Suprapubic skin (tissue), 4 donors: ENCODE results near the gene TRAK1. TPM values are rescaled to one million over a fixed set of nuclear protein-coding genes. Genes with fewer than 3 reads are reported as not detected.

ENCODE experiments used
- DNase-seq, 2 donors: peaks; one replicate each; pipeline ENCODE4 v3.0.0-alpha.2; 2019; ENCODE audit warnings: low spot score in 2 of 2
- H3K27ac ChIP-seq: fragments of 200-600 bp; sonication (generic); one replicate; pipeline ENCODE4 v1.5.1; 2019
- H3K27me3 ChIP-seq: fragments of 200-600 bp; sonication (generic); one replicate; pipeline ENCODE4 v1.5.1; 2019
- H3K36me3 ChIP-seq: fragments of 200-600 bp; sonication (generic); one replicate; pipeline ENCODE4 v1.5.1; 2019
- H3K4me1 ChIP-seq: fragments of 200-600 bp; sonication (generic); one replicate; pipeline ENCODE4 v1.5.1; 2019
- H3K4me3 ChIP-seq: fragments of 200-600 bp; sonication (generic); one replicate; pipeline ENCODE4 v1.5.1; 2019; ENCODE audit warnings: mild to moderate bottlenecking
- H3K9me3 ChIP-seq: fragments of 200-600 bp; sonication (generic); one replicate; pipeline ENCODE4 v1.5.1; 2019
- EP300 ChIP-seq: sonication (generic); formaldehyde crosslinking; IDR thresholded peaks from one replicate; pipeline ENCODE4 v1.6.1; 2017; ENCODE audit warnings: antibody characterized with exemption
- POLR2A ChIP-seq, 2 donors: fragments of 450-650 bp; IDR thresholded peaks; one replicate each; pipeline ENCODE4 v1.6.1; 2017; ENCODE audit warnings: antibody characterized with exemption in 2 of 2, mild to moderate bottlenecking in 2 of 2, moderate library complexity in 2 of 2
- POLR2AphosphoS5 ChIP-seq, 3 donors: sonication (generic); formaldehyde crosslinking; IDR thresholded peaks; one replicate each; pipeline ENCODE4 v1.6.1; 2017; ENCODE audit warnings: antibody characterized with exemption in 3 of 3
- WGBS: methylation state at CpG from one replicate; pipeline ENCODE4 v1.1.5; 2018; 5-methylcytosine and 5-hydroxymethylcytosine counted together
- total RNA-seq, 4 donors: library from RNA; depleted of rRNA; stranded (reverse); fragments of >200 nt; gene quantifications; one replicate each; pipeline ENCODE4 v1.1.0, GENCODE V29; 2016
- TF ChIP-seq, protein P1 (sequence below), 2 donors: fragments of 200-600 bp in 1 of 2; fragments of 450-650 bp in 1 of 2; sonication (generic) in 1 of 2; IDR thresholded peaks; one replicate each; pipeline ENCODE4 v1.5.1; 2016 to 2019; ENCODE audit warnings: antibody characterized with exemption in 2 of 2, mild to moderate bottlenecking in 1 of 2, moderate library complexity in 1 of 2

The TRAK1 gene
- total RNA-seq, 4 donors from 2014 or later = 78.3 to 214 (median 86.4) TPM

DNA sequence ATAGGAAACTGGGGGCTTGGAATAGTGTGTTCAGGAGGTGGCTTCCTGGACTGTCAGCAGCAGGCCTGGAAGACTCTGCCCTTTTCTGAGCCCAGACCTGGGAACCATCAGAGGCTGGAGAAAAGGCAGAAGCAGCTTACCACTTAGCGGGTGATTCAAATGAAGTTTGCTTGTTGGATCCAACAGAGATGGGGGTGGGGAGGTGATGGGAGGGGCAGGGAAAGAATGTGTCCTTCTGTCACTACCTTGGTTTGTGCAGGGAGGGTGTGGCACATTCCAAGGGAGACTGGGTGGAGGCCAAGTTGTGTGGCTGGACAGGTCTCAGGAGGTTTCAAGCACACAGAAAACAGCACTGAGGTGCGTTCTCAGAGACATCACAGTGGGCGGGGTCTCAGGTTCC lies 58.8 kb downstream of the TRAK1 start:
- H3K36me3 ChIP-seq = no peaks in the 10 kb centered on the region
- TF ChIP-seq POLR2A (IDR thresholded peaks at IDR 0.05) = no peak
- TF ChIP-seq, protein P1, sequence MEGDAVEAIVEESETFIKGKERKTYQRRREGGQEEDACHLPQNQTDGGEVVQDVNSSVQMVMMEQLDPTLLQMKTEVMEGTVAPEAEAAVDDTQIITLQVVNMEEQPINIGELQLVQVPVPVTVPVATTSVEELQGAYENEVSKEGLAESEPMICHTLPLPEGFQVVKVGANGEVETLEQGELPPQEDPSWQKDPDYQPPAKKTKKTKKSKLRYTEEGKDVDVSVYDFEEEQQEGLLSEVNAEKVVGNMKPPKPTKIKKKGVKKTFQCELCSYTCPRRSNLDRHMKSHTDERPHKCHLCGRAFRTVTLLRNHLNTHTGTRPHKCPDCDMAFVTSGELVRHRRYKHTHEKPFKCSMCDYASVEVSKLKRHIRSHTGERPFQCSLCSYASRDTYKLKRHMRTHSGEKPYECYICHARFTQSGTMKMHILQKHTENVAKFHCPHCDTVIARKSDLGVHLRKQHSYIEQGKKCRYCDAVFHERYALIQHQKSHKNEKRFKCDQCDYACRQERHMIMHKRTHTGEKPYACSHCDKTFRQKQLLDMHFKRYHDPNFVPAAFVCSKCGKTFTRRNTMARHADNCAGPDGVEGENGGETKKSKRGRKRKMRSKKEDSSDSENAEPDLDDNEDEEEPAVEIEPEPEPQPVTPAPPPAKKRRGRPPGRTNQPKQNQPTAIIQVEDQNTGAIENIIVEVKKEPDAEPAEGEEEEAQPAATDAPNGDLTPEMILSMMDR (IDR thresholded peaks at IDR 0.05) = no peak
- TF ChIP-seq EP300 = no peak
- TF ChIP-seq POLR2AphosphoS5 (IDR thresholded peaks at IDR 0.05) = no peak
- peak in 1 of 2 donors; percentile 73 for DNase-seq
- no peaks in the 10 kb centered on the region for H3K9me3 ChIP-seq
- H3K4me1 ChIP-seq = peaks cover 29% of the 10 kb centered on the region
- no peaks in the 10 kb centered on the region for H3K27me3 ChIP-seq
- no peak overlapping the region for H3K4me3 ChIP-seq
- WGBS = 50% methylated on average over 3 of the region's 3 CpGs
- H3K27ac ChIP-seq = no peak overlapping the region

DNA sequence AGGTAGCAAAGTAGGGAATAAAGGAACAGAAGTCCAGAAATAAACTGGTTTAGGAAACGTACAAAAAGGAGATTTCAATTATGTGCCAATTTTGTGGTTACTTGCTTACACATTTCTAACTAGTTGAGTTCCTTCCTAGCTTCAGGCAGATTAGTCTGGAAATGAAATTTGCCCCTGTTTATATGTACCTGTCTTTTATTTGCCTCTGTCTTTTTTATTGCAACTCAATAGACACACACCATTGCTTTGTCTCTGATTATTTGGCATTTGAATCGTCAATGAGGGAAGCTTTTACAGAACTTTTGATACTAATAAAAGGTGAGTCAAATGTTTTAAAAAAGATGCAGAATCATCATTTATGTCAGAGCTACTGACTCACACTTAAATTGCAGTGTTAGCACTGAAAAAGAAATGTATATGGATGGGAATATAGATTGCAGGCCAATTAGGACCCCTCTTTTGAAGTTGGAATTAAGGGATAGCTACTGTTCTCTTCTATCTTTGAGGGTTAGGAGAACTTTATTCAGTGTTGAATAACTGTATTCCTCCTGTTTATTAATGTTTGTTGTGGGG lies 60.5 kb downstream of the TRAK1 start:
- no peaks in the 10 kb centered on the region for H3K36me3 ChIP-seq
- WGBS = 41% methylated on average over 2 of the region's 2 CpGs
- H3K27me3 ChIP-seq = no peaks in the 10 kb centered on the region
- no peak for DNase-seq
- H3K4me1 ChIP-seq = peaks cover 29% of the 10 kb centered on the region
- peak overlapping the region; percentile 26 for H3K27ac ChIP-seq
- TF ChIP-seq POLR2AphosphoS5 (IDR thresholded peaks at IDR 0.05) (no peak), POLR2A (IDR thresholded peaks at IDR 0.05) (no peak), EP300 (no peak)
- TF ChIP-seq, protein P1 (IDR thresholded peaks at IDR 0.05) = no peak
- H3K4me3 ChIP-seq = no peak overlapping the region
- H3K9me3 ChIP-seq = no peaks in the 10 kb centered on the region

DNA sequence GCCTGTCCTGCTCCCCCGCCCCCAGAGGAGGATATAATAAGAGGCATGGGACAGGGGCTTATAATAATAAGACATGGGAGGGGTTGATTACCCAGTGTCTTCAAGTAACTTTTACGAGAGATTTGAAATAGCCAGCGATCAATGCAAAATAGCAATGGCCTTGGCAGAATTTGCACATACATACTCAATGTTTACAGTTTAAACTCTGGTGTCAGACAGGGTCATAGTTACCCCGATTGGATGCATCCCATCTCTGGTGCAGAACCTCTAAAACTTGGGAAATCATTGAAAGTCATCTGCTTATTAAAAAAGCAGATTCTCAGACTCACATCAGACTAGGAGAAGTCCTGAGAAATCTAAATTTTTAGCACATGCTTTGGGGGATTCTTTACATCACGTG lies 61.0 kb downstream of the TRAK1 start:
- TF ChIP-seq POLR2AphosphoS5 (IDR thresholded peaks at IDR 0.05) (no peak), POLR2A (IDR thresholded peaks at IDR 0.05) (no peak), EP300 (no peak)
- TF ChIP-seq, protein P1 (IDR thresholded peaks at IDR 0.05) = no peak
- Histone ChIP-seq H3K27ac (peak overlapping the region; percentile 26), H3K9me3 (no peaks in the 10 kb centered on the region), H3K4me1 (peaks cover 29% of the 10 kb centered on the region), H3K4me3 (no peak overlapping the region), H3K27me3 (no peaks in the 10 kb centered on the region), H3K36me3 (no peaks in the 10 kb centered on the region)
- no peak for DNase-seq
- WGBS = 73% methylated on average over 5 of the region's 5 CpGs

DNA sequence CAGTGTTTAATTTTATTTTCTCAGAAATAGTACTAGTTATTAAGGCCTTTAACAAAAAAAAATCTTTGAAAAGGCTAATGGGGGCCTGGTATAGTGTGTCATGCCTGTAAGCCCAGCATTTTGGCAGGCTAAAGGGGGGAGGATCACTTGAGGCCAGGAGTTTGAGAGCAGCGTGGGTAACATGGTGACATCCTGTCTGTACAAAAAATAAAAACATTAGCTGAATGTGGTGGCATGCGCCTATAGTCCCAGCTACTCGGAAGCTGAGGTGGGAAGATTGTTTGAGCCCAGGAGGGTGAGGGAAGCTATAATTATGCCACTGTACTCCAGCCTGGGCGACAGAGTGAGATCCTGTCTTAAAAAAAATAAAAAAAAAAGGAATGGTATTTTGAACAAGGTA lies 61.9 kb downstream of the TRAK1 start:
- TF ChIP-seq, protein P1 (IDR thresholded peaks at IDR 0.05) = no peak
- TF ChIP-seq POLR2A (IDR thresholded peaks at IDR 0.05) (no peak), POLR2AphosphoS5 (IDR thresholded peaks at IDR 0.05) (no peak), EP300 (no peak)
- no peaks in the 10 kb centered on the region for H3K27me3 ChIP-seq
- H3K4me3 ChIP-seq = no peak overlapping the region
- WGBS = 71% methylated on average over 4 of the region's 4 CpGs
- no peak for DNase-seq
- no peaks in the 10 kb centered on the region for H3K9me3 ChIP-seq
- H3K36me3 ChIP-seq = no peaks in the 10 kb centered on the region
- peaks cover 32% of the 10 kb centered on the region for H3K4me1 ChIP-seq
- no peak overlapping the region for H3K27ac ChIP-seq

DNA sequence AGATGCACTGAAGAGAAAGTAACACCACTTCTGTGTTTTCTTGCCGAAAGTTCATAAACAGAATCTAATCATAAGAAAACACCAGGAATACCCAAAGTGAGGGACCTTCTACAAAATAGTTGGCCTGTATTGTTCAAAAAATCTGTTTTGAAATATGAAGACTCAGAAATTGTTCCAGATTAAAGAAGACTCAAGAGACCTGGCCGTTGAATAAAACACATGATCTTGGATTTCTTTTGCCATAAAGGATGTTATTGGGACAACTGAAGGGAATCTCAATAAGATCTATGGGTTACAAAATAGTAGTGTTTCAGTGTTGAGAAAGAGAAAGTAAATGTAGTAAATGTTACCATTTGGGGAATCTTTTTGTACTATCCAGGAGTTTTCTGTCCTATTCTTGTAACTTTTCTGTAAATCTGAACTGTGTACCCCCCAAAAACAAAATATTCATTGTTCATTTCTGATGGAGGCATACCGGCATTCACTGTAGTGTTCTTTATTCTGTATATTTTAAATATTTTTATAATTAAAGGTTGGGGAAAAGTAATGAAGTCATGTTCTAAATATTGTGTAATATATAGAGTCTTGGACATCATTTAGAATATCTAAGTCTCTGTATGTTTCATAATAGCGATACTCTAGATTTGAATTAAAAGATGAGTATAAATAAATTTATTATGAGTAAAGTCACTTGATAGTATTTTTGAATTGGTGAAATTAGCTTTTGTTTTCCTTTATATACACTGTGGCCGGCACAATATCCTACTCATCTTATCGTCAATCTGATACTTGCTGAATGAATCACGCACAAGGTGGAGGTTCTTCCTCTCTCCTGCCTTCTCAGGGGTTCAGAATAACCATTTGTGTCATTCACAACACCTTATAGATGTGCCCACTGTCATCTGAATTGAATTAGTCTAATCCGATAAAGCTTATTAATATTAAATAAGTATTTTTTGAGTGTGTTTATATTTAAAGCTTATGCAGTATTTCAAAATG lies 66.7 kb downstream of the TRAK1 start:
- H3K9me3 ChIP-seq = no peaks in the 10 kb centered on the region
- DNase-seq = no peak
- no peak overlapping the region for H3K4me3 ChIP-seq
- 71% methylated on average over 8 of the region's 8 CpGs for WGBS
- no peak for TF ChIP-seq POLR2A (IDR thresholded peaks at IDR 0.05)
- TF ChIP-seq, protein P1 (IDR thresholded peaks at IDR 0.05) = no peak
- TF ChIP-seq POLR2AphosphoS5 (IDR thresholded peaks at IDR 0.05) = no peak
- TF ChIP-seq EP300 = no peak
- H3K27ac ChIP-seq = no peak overlapping the region
- H3K4me1 ChIP-seq = peaks cover 32% of the 10 kb centered on the region
- H3K27me3 ChIP-seq = no peaks in the 10 kb centered on the region
- H3K36me3 ChIP-seq = no peaks in the 10 kb centered on the region
